Liver (tissue), 9 donors: Measurements from ENCODE around the gene TRPM8. TPM values are rescaled to one million over a fixed set of nuclear protein-coding genes. Genes with fewer than 3 reads are reported as not detected.
A peak's percentile ranks its signal among the peaks of the same experiment; 100 is the strongest.

Source experiments
- DNase-seq: peaks from one replicate; pipeline ENCODE4 v3.0.0-alpha.2; 2017; ENCODE audit warnings: low spot score
- H3K27ac ChIP-seq, 2 donors: one replicate each; pipeline ENCODE4 v1.7.0; 2013; ENCODE audit warnings: inconsistent platforms in 2 of 2, low read length in 2 of 2, control low read depth in 1 of 2, low read depth in 1 of 2, mild to moderate bottlenecking in 1 of 2
- H3K27me3 ChIP-seq, 4 donors: one replicate each; pipeline versions ENCODE4 v1.6.1 to v1.7.0; 2013; ENCODE audit warnings: low read length in 3 of 4, inconsistent platforms in 1 of 4, mild to moderate bottlenecking in 1 of 4, moderate library complexity in 1 of 4; ENCODE audit not compliant: control insufficient read depth in 4 of 4, insufficient read depth in 4 of 4
- H3K36me3 ChIP-seq, 4 donors: one replicate each; pipeline versions ENCODE4 v1.6.1 to v1.7.0; 2013; ENCODE audit warnings: low read length in 3 of 4, mild to moderate bottlenecking in 3 of 4, low read depth in 1 of 4, moderate library complexity in 1 of 4; ENCODE audit not compliant: control insufficient read depth in 4 of 4, insufficient read depth in 3 of 4
- H3K4me1 ChIP-seq, 4 donors: one replicate each; pipeline versions ENCODE4 v1.6.1 to v1.7.0; 2013; ENCODE audit warnings: low read length in 3 of 4, mild to moderate bottlenecking in 3 of 4, moderate library complexity in 1 of 4; ENCODE audit not compliant: control insufficient read depth in 4 of 4, insufficient read depth in 4 of 4
- H3K4me3 ChIP-seq, 3 donors: one replicate each; pipeline versions ENCODE4 v1.6.1 to v1.7.0; 2013; ENCODE audit warnings: low read length in 3 of 3, control low read depth in 1 of 3, low read depth in 1 of 3, mild to moderate bottlenecking in 1 of 3
- H3K9ac ChIP-seq, 2 donors: one replicate each; pipeline ENCODE4 v1.7.0; 2013; ENCODE audit warnings: low read length in 2 of 2, mild to moderate bottlenecking in 2 of 2, moderate library complexity in 2 of 2, control low read depth in 1 of 2, low read depth in 1 of 2
- H3K9me3 ChIP-seq, 4 donors: one replicate each; pipeline versions ENCODE4 v1.6.1 to v1.7.0; 2013; ENCODE audit warnings: low read length in 3 of 4; ENCODE audit not compliant: control insufficient read depth in 4 of 4
- ATF3 ChIP-seq: IDR thresholded peaks from 2 replicates; pipeline ENCODE4 v1.6.1; 2016; ENCODE audit warnings: antibody characterized with exemption
- EGR1 ChIP-seq, 2 donors: IDR thresholded peaks; 2 replicates each; pipeline ENCODE4 v1.6.1; 2016 to 2018; ENCODE audit warnings: antibody characterized with exemption in 2 of 2, low read depth in 2 of 2
- FOXA1 ChIP-seq: IDR thresholded peaks from 2 replicates; pipeline ENCODE4 v1.6.1; 2016; ENCODE audit warnings: antibody characterized with exemption
- FOXA2 ChIP-seq: IDR thresholded peaks from 2 replicates; pipeline ENCODE4 v1.6.1; 2016; ENCODE audit warnings: antibody characterized with exemption
- GABPA ChIP-seq, 2 donors: IDR thresholded peaks in 1 of 2; conservative IDR thresholded peaks in 1 of 2; 2 replicates each; pipeline ENCODE4 v1.6.1; 2016; ENCODE audit warnings: antibody characterized with exemption in 2 of 2, mild to moderate bottlenecking in 1 of 2, moderate library complexity in 1 of 2
- HNF4A ChIP-seq, 2 donors: conservative IDR thresholded peaks; 2 replicates each; pipeline ENCODE4 v1.6.1; 2016; ENCODE audit warnings: antibody characterized with exemption in 2 of 2, mild to moderate bottlenecking in 2 of 2
- HNF4G ChIP-seq: IDR thresholded peaks from 2 replicates; pipeline ENCODE4 v1.6.1; 2016; ENCODE audit warnings: antibody characterized with exemption
- JUND ChIP-seq, 2 donors: IDR thresholded peaks; 2 replicates each; pipeline ENCODE4 v1.6.1; 2016; ENCODE audit warnings: antibody characterized with exemption in 2 of 2
- NR2F2 ChIP-seq: IDR thresholded peaks from 2 replicates; pipeline ENCODE4 v1.6.1; 2016; ENCODE audit warnings: antibody characterized with exemption
- RAD21 ChIP-seq, 2 donors: IDR thresholded peaks; 2 replicates each; pipeline ENCODE4 v1.6.1; 2016; ENCODE audit warnings: antibody characterized with exemption in 2 of 2, mild to moderate bottlenecking in 2 of 2
- RXRA ChIP-seq, 2 donors: IDR thresholded peaks; 2 replicates each; pipeline ENCODE4 v1.6.1; 2017 to 2018; ENCODE audit warnings: antibody characterized with exemption in 2 of 2, mild to moderate bottlenecking in 1 of 2
- SP1 ChIP-seq: IDR thresholded peaks from 2 replicates; pipeline ENCODE4 v1.6.1; 2018; ENCODE audit warnings: antibody characterized with exemption, mild to moderate bottlenecking
- TAF1 ChIP-seq: conservative IDR thresholded peaks from 2 replicates; pipeline ENCODE4 v1.6.1; 2016; ENCODE audit warnings: antibody characterized with exemption, mild to moderate bottlenecking
- YY1 ChIP-seq: IDR thresholded peaks from 2 replicates; pipeline ENCODE4 v1.6.1; 2016; ENCODE audit warnings: antibody characterized with exemption, mild to moderate bottlenecking
- ZBTB33 ChIP-seq: IDR thresholded peaks from 2 replicates; pipeline ENCODE4 v1.6.1; 2016; ENCODE audit warnings: antibody characterized with exemption
- WGBS: extraction: QIAGEN DNeasy Blood & Tissue Kit; methylation state at CpG from one replicate; pipeline ENCODE4 v1.1.7; 2013; 5-methylcytosine and 5-hydroxymethylcytosine counted together
- polyA plus RNA-seq, 2 donors: library from polyadenylated mRNA; stranded (reverse) in 1 of 2; unstranded in 1 of 2; fragments of 200-250 nt in 1 of 2; fragments of >200 nt in 1 of 2; fragmentation: Nextera tagmentation in 1 of 2; extraction: Ambion mirVana in 1 of 2; gene quantifications; one replicate each; pipeline versions ENCODE4 v1.2.1 to v1.2.3, GENCODE V29; 2013 to 2015
- total RNA-seq, 2 donors: library from RNA; depleted of rRNA; stranded (reverse); fragments of >200 nt; gene quantifications; one replicate each; pipeline ENCODE4 v1.2.3, GENCODE V29; 2014
- TF ChIP-seq, protein P1 (sequence below): IDR thresholded peaks from 2 replicates; pipeline ENCODE4 v1.6.1; 2016; ENCODE audit warnings: antibody characterized with exemption, mild to moderate bottlenecking
- donor health status: healthy.
- donor health status: healthy.
- donor health status: healthy.
- donor health status: healthy.
- donor health status: healthy.

TRPM8 gene
- total and polyA plus RNA-seq, 4 donors, result 1.1 to 79.2 (median 33.2) TPM

DNA sequence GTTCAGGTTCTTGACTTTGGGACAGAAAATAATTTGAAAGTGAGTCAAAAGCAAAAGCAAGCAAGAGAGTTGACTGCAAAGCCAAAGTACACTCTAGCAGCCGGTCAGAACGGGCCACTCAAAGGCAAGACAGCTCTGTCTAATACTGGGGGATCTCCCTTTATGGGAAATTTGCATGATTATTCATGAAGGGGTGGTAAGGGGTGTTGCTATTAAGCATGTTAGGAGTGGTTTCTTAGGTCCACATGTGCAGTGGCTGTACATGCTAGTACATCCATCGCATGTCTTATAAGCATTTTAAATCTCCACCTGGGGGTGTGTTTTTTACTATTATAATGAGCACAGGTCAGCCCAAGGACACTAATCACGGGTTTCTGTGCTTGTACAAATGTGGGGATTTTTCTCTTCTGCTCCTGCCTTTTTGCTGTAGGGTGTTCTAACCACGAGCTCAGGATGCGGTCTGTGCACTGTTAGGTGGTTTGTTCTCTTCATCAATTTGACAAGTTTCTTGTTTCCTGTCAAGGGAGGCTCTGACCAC lies 73.2 kb downstream of the TRPM8 start:
- TF ChIP-seq ATF3, result no peak
- no peak for TF ChIP-seq FOXA1
- no peak for TF ChIP-seq TAF1
- TF ChIP-seq SP1, result peak; percentile 39
- TF ChIP-seq HNF4A (conservative IDR thresholded peaks at IDR 0.05), result peak; percentile 50 to 64
- TF ChIP-seq FOXA2, result no peak
- TF ChIP-seq RXRA (IDR thresholded peaks at IDR 0.05), result peak in 1 of 2 donors; percentile 10

DNA sequence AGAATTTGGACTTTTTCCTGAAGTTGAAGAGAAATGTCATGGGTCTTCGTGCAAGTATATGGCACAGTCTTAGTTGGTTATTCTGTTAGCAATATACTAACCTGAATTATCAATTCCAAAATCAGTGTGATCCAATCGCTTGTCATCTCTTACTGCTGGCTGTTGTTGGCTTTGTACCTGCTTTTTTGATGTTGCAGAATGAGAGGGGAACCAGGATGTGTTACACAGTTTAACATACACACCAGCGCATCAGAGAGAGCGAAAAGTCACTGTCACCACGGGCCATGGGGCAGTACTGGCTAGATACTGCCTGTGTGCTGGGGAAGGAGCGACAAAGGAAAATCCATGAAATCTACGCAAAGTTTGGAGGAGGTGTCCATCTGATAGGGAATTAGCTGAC lies 74.0 kb downstream of the TRPM8 start:
- peaks cover 2 to 26% (median 16%) of the 10 kb centered on the region in 4 donors for H3K4me1 ChIP-seq
- peaks cover 2 to 14% (median 8%) of the 10 kb centered on the region in 4 donors for H3K36me3 ChIP-seq
- WGBS, result 95% methylated on average over 7 of the region's 7 CpGs
- TF ChIP-seq FOXA2 (no peak), ATF3 (no peak), HNF4G (no peak), JUND (IDR thresholded peaks at IDR 0.05) (no peak), FOXA1 (no peak), GABPA (IDR thresholded peaks at IDR 0.05 in 1 of 2, conservative IDR thresholded peaks at IDR 0.05 in 1 of 2) (no peak), TAF1 (no peak), RXRA (IDR thresholded peaks at IDR 0.05) (no peak), ZBTB33 (no peak), NR2F2 (no peak), EGR1 (IDR thresholded peaks at IDR 0.05; ENCODE audit: low read depth in 2 of 2) (no peak), RAD21 (IDR thresholded peaks at IDR 0.05) (no peak), YY1 (no peak), HNF4A (conservative IDR thresholded peaks at IDR 0.05) (no peak)
- TF ChIP-seq, protein P1, sequence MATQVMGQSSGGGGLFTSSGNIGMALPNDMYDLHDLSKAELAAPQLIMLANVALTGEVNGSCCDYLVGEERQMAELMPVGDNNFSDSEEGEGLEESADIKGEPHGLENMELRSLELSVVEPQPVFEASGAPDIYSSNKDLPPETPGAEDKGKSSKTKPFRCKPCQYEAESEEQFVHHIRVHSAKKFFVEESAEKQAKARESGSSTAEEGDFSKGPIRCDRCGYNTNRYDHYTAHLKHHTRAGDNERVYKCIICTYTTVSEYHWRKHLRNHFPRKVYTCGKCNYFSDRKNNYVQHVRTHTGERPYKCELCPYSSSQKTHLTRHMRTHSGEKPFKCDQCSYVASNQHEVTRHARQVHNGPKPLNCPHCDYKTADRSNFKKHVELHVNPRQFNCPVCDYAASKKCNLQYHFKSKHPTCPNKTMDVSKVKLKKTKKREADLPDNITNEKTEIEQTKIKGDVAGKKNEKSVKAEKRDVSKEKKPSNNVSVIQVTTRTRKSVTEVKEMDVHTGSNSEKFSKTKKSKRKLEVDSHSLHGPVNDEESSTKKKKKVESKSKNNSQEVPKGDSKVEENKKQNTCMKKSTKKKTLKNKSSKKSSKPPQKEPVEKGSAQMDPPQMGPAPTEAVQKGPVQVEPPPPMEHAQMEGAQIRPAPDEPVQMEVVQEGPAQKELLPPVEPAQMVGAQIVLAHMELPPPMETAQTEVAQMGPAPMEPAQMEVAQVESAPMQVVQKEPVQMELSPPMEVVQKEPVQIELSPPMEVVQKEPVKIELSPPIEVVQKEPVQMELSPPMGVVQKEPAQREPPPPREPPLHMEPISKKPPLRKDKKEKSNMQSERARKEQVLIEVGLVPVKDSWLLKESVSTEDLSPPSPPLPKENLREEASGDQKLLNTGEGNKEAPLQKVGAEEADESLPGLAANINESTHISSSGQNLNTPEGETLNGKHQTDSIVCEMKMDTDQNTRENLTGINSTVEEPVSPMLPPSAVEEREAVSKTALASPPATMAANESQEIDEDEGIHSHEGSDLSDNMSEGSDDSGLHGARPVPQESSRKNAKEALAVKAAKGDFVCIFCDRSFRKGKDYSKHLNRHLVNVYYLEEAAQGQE, result no peak
- H3K27ac ChIP-seq, result no peak overlapping the region
- no peaks in the 10 kb centered on the region for H3K9me3 ChIP-seq
- no peak overlapping the region for H3K4me3 ChIP-seq
- no peak for DNase-seq
- H3K27me3 ChIP-seq, result no peaks in the 10 kb centered on the region
- H3K9ac ChIP-seq, result no peak overlapping the region

More for the DNA sequence above, 73.2 kb downstream of the TRPM8 start:
- peaks cover 2 to 26% (median 16%) of the 10 kb centered on the region in 4 donors for H3K4me1 ChIP-seq
- no peak overlapping the region for H3K4me3 ChIP-seq
- DNase-seq, result no peak
- H3K36me3 ChIP-seq, result peaks cover 2 to 18% (median 12%) of the 10 kb centered on the region in 4 donors
- 57% methylated on average over 6 of the region's 6 CpGs for WGBS
- no peaks in the 10 kb centered on the region for H3K27me3 ChIP-seq
- no peaks in the 10 kb centered on the region for H3K9me3 ChIP-seq
- peak overlapping the region in 1 of 2 donors; percentile 20 for H3K27ac ChIP-seq
- H3K9ac ChIP-seq, result peak overlapping the region in 1 of 2 donors; percentile 55
